Posterior vena cava (tissue), 2 donors: ENCODE results near the gene RBM34. TPM values are rescaled to one million over a fixed set of nuclear protein-coding genes. Genes with fewer than 3 reads are reported as not detected.
A peak's percentile ranks its signal among the peaks of the same experiment; 100 is the strongest.
"Not testable (repeated sequence)": the region's sequence is repeated elsewhere in the genome, so short reads cannot be mapped to it uniquely, and the experiment has no call there.

ENCODE experiments used
- DNase-seq: peaks from one replicate; pipeline ENCODE4 v3.0.0-alpha.2; 2020; ENCODE audit warnings: low spot score
- intact Hi-C, 2 donors: fragments of 100-400 bp; cut with DNase I; formaldehyde crosslinking; loops; one replicate each; pipeline versions ENCODE4 v1.14.1 to v1.14.2; 2022 to 2023
- long read RNA-seq, 2 donors: library from polyadenylated mRNA; unstranded; transcript quantifications; one replicate each; pipeline ENCODE4 v2.0.0, GENCODE V29; 2020 to 2021
- total RNA-seq, 2 donors: library from RNA; stranded (reverse); fragmentation: NEBNext Ultra II Directional; extraction: Animal tissue kit (Norgen Biotek cat#: 25700); gene quantifications; one replicate each; pipeline ENCODE4 v1.2.1, GENCODE V29; 2021
- donor health status: DM: yes; HTN: yes; CAD: no.
- donor health status: DM: yes; HTN: yes; CAD: no.

RBM34 gene
- 10 to 100 TPM; 57.7 to 61.1 TPM for total RNA-seq
- long read RNA-seq, donor 1, transcript RBM34-201 (11 exons, 2,054 nt): major isoform, 6 of 11 reads
- long read RNA-seq, donor 1, partial matches to known transcripts: 0 of 11 reads
- long read RNA-seq, donor 1, other reads (novel, unspliced or antisense): 5 of 11 reads
- long read RNA-seq, donor 2, transcript RBM34-201 (11 exons, 2,054 nt): major isoform, 66 of 92 reads
- long read RNA-seq, donor 2, partial matches to known transcripts: 4 of 92 reads
- long read RNA-seq, donor 2, other reads (novel, unspliced or antisense): 22 of 92 reads

- intact Hi-C loops: loop anchor here in 1 of 2 donors (5.0 kb wide), 1 partner anchor 1671 kb away; no protein-coding TSS in a partner anchor
- DNase-seq: peak; percentile 97
Observed at GRCh38 chr1:235160957-235161684, at the start of gene RBM34. TSS of gene RBM34 (minus strand) at chr1:235161250. CDS start at chr1:235161226, 24 bp downstream.

- DNase-seq: no peak
- intact Hi-C loops: no loop called here
Observed at GRCh38 chr1:235207209-235207565, 46.1 kb upstream of the RBM34 start.

GRCh38 chr1:235206533-235207208 lies 45.6 kb upstream of the RBM34 start:
- DNase-seq: no peak
- intact Hi-C loops: no loop called here

GRCh38 chr1:235205687-235206086 lies 44.6 kb upstream of the RBM34 start:
- intact Hi-C loops: no loop called here
- DNase-seq: no peak

GRCh38 chr1:235203428-235203827 lies 42.4 kb upstream of the RBM34 start:
- intact Hi-C loops: no loop called here
- no peak for DNase-seq

- intact Hi-C loops: not testable (repeated sequence)
- peak; percentile 15 for DNase-seq
Observed at GRCh38 chr1:235202447-235202846, 41.4 kb upstream of the RBM34 start.

- intact Hi-C loops: no loop called here
Observed at GRCh38 chr1:235199441-235199840, 38.4 kb upstream of the RBM34 start.

GRCh38 chr1:235190431-235190830 lies 29.4 kb upstream of the RBM34 start:
- intact Hi-C loops: no loop called here
- DNase-seq: no peak

More at GRCh38 chr1:235199441-235199840, 38.4 kb upstream of the RBM34 start:
- DNase-seq: no peak

- no peak for DNase-seq
- intact Hi-C loops: no loop called here
Observed at GRCh38 chr1:235187316-235187715, 26.3 kb upstream of the RBM34 start.

GRCh38 chr1:235181561-235182245 lies 20.7 kb upstream of the RBM34 start:
- DNase-seq: no peak
- intact Hi-C loops: no loop called here

GRCh38 chr1:235180916-235181460 lies 19.9 kb upstream of the RBM34 start:
- intact Hi-C loops: no loop called here
- DNase-seq: no peak

- intact Hi-C loops: no loop called here
- no peak for DNase-seq
Observed at GRCh38 chr1:235176486-235176885, 15.4 kb upstream of the RBM34 start.

- intact Hi-C loops: no loop called here
- DNase-seq: no peak
Observed at GRCh38 chr1:235169986-235170385, 8.9 kb upstream of the RBM34 start.

GRCh38 chr1:235168375-235168774 lies 7.3 kb upstream of the RBM34 start:
- intact Hi-C loops: no loop called here
- no peak for DNase-seq

- no peak for DNase-seq
- intact Hi-C loops: loop anchor here in 1 of 2 donors (5.0 kb wide), 1 partner anchor 1670 kb away; no protein-coding TSS in a partner anchor
Observed at GRCh38 chr1:235161685-235162327, 756 bp upstream of the RBM34 start.

GRCh38 chr1:235160383-235160956 lies 580 bp downstream of the RBM34 start:
- intact Hi-C loops: loop anchor here in 1 of 2 donors (5.0 kb wide), 1 partner anchor 1672 kb away; no protein-coding TSS in a partner anchor
- no peak for DNase-seq

- intact Hi-C loops: loop anchor here in 1 of 2 donors (5.0 kb wide), 1 partner anchor 1672 kb away; no protein-coding TSS in a partner anchor
- not testable (repeated sequence) for DNase-seq
Observed at GRCh38 chr1:235159930-235160329, 1.1 kb downstream of the RBM34 start.

- DNase-seq, intact Hi-C loops: not testable (repeated sequence)
Observed at GRCh38 chr1:235159284-235159683, 1.8 kb downstream of the RBM34 start.
